Measurements from ENCODE around the gene KCNT1.

KCNT1 gene

GRCh38 chr9:135819905-135820304 is 117.9 kb downstream of the KCNT1 start:
- Mint-ChIP-seq H3K36me3 (peaks cover 100% of the 10 kb centered on the region), H3K4me3 (no peak overlapping the region), H3K4me1 (peaks cover 12% of the 10 kb centered on the region), H3K27ac (no peak overlapping the region), H3K9me3 (no peaks in the 10 kb centered on the region)
- no peak for ATAC-seq
- no peak for DNase-seq (ENCODE audit: low spot score in 2 of 2)

- Mint-ChIP-seq H3K4me3 (no peak overlapping the region), H3K27ac (no peak overlapping the region)
These were observed 118.7 kb downstream of the KCNT1 start for GRCh38 chr9:135820661-135821060.

GRCh38 chr9:135821116-135821515 is 119.1 kb downstream of the KCNT1 start:
- Mint-ChIP-seq H3K4me1 (peaks cover 15% of the 10 kb centered on the region), H3K27ac (no peak overlapping the region), H3K36me3 (peaks cover 91% of the 10 kb centered on the region), H3K9me3 (no peaks in the 10 kb centered on the region), H3K4me3 (no peak overlapping the region)
- ATAC-seq (no peak), DNase-seq (ENCODE audit: low spot score in 2 of 2) (no peak)

More at GRCh38 chr9:135820661-135821060, 118.7 kb downstream of the KCNT1 start:
- ATAC-seq (no peak), DNase-seq (ENCODE audit: low spot score in 2 of 2) (no peak)
- H3K4me1 Mint-ChIP-seq = peaks cover 18% of the 10 kb centered on the region
- peaks cover 95% of the 10 kb centered on the region for H3K36me3 Mint-ChIP-seq
- H3K9me3 Mint-ChIP-seq = no peaks in the 10 kb centered on the region

GRCh38 chr9:135821733-135822373 is 119.9 kb downstream of the KCNT1 start:
- Mint-ChIP-seq H3K4me1 (peaks cover 10% of the 10 kb centered on the region), H3K27ac (no peak overlapping the region), H3K9me3 (no peaks in the 10 kb centered on the region), H3K36me3 (peaks cover 91% of the 10 kb centered on the region), H3K4me3 (no peak overlapping the region)
- ATAC-seq (no peak), DNase-seq (ENCODE audit: low spot score in 2 of 2) (no peak)

- Mint-ChIP-seq H3K4me3 (no peak overlapping the region), H3K36me3 (peaks cover 91% of the 10 kb centered on the region), H3K4me1 (peaks cover 10% of the 10 kb centered on the region), H3K27ac (peak overlapping the region; percentile 52), H3K9me3 (no peaks in the 10 kb centered on the region)
- ATAC-seq (no peak), DNase-seq (ENCODE audit: low spot score in 2 of 2) (no peak)
These were observed 120.4 kb downstream of the KCNT1 start for GRCh38 chr9:135822374-135822755.

GRCh38 chr9:135823036-135823435 is 121.1 kb downstream of the KCNT1 start:
- no peak for DNase-seq (ENCODE audit: low spot score in 2 of 2)
- peaks cover 85% of the 10 kb centered on the region for H3K36me3 Mint-ChIP-seq
- no peak for ATAC-seq
- H3K4me3 Mint-ChIP-seq = no peak overlapping the region
- peak overlapping the region; percentile 52 for H3K27ac Mint-ChIP-seq
- H3K9me3 Mint-ChIP-seq = no peaks in the 10 kb centered on the region
- peaks cover 12% of the 10 kb centered on the region for H3K4me1 Mint-ChIP-seq

- H3K27ac Mint-ChIP-seq = peak overlapping the region; percentile 62
- H3K36me3 Mint-ChIP-seq = peaks cover 59% of the 10 kb centered on the region
- peaks cover 2% of the 10 kb centered on the region for H3K9me3 Mint-ChIP-seq
- H3K4me3 Mint-ChIP-seq = no peak overlapping the region
- peaks cover 15% of the 10 kb centered on the region for H3K4me1 Mint-ChIP-seq
- DNase-seq (ENCODE audit: low spot score in 2 of 2) = no peak
- ATAC-seq = no peak
These were observed 123.6 kb downstream of the KCNT1 start for GRCh38 chr9:135825435-135826187.

GRCh38 chr9:135826188-135826545 is 124.2 kb downstream of the KCNT1 start:
- DNase-seq (ENCODE audit: low spot score in 2 of 2) (no peak), ATAC-seq (no peak)
- no peak overlapping the region for H3K4me3 Mint-ChIP-seq
- no peak overlapping the region for H3K27ac Mint-ChIP-seq
- H3K9me3 Mint-ChIP-seq = peaks cover 2% of the 10 kb centered on the region
- H3K36me3 Mint-ChIP-seq = peaks cover 54% of the 10 kb centered on the region
- peaks cover 15% of the 10 kb centered on the region for H3K4me1 Mint-ChIP-seq

GRCh38 chr9:135827301-135827700 is 125.3 kb downstream of the KCNT1 start:
- H3K4me3 Mint-ChIP-seq = no peak overlapping the region
- peaks cover 2% of the 10 kb centered on the region for H3K9me3 Mint-ChIP-seq
- H3K4me1 Mint-ChIP-seq = peaks cover 15% of the 10 kb centered on the region
- DNase-seq (ENCODE audit: low spot score in 2 of 2) (no peak), ATAC-seq (no peak)
- peaks cover 43% of the 10 kb centered on the region for H3K36me3 Mint-ChIP-seq
- H3K27ac Mint-ChIP-seq = no peak overlapping the region

- no peak overlapping the region for H3K27ac Mint-ChIP-seq
- H3K4me3 Mint-ChIP-seq = no peak overlapping the region
- ATAC-seq = no peak
- H3K9me3 Mint-ChIP-seq = peaks cover 2% of the 10 kb centered on the region
- H3K36me3 Mint-ChIP-seq = peaks cover 35% of the 10 kb centered on the region
- peaks cover 15% of the 10 kb centered on the region for H3K4me1 Mint-ChIP-seq
- no peak for DNase-seq (ENCODE audit: low spot score in 2 of 2)
These were observed 126.0 kb downstream of the KCNT1 start for GRCh38 chr9:135827866-135828580.

- Mint-ChIP-seq H3K9me3 (peaks cover 2% of the 10 kb centered on the region), H3K4me3 (no peak overlapping the region), H3K27ac (no peak overlapping the region), H3K36me3 (peaks cover 29% of the 10 kb centered on the region), H3K4me1 (peaks cover 15% of the 10 kb centered on the region)
- no peak for DNase-seq (ENCODE audit: low spot score in 2 of 2)
- no peak for ATAC-seq
These were observed 126.7 kb downstream of the KCNT1 start for GRCh38 chr9:135828656-135829055.

- H3K9me3 Mint-ChIP-seq = peaks cover 2% of the 10 kb centered on the region
- peaks cover 14% of the 10 kb centered on the region for H3K36me3 Mint-ChIP-seq
- ATAC-seq (no peak), DNase-seq (ENCODE audit: low spot score in 2 of 2) (no peak)
- no peak overlapping the region for H3K27ac Mint-ChIP-seq
- H3K4me1 Mint-ChIP-seq = peaks cover 9% of the 10 kb centered on the region
- H3K4me3 Mint-ChIP-seq = no peak overlapping the region
These were observed 128.5 kb downstream of the KCNT1 start for GRCh38 chr9:135830496-135830895.

GRCh38 chr9:135833864-135834263 is 131.9 kb downstream of the KCNT1 start:
- no peak for DNase-seq (ENCODE audit: low spot score in 2 of 2)
- no peak for ATAC-seq
- Mint-ChIP-seq H3K27ac (no peak overlapping the region), H3K4me1 (no peaks in the 10 kb centered on the region), H3K9me3 (peaks cover 2% of the 10 kb centered on the region), H3K36me3 (no peaks in the 10 kb centered on the region), H3K4me3 (no peak overlapping the region)

- ATAC-seq = no peak
- Mint-ChIP-seq H3K9me3 (no peaks in the 10 kb centered on the region), H3K36me3 (no peaks in the 10 kb centered on the region), H3K27ac (no peak overlapping the region), H3K4me3 (no peak overlapping the region), H3K4me1 (no peaks in the 10 kb centered on the region)
- no peak for DNase-seq (ENCODE audit: low spot score in 2 of 2)
These were observed 133.1 kb downstream of the KCNT1 start for GRCh38 chr9:135835131-135835530.

- DNase-seq (ENCODE audit: low spot score in 2 of 2) (no peak), ATAC-seq (no peak)
- Mint-ChIP-seq H3K4me3 (no peak overlapping the region), H3K4me1 (peaks cover 16% of the 10 kb centered on the region), H3K36me3 (peaks cover 9% of the 10 kb centered on the region), H3K9me3 (peaks cover 7% of the 10 kb centered on the region), H3K27ac (no peak overlapping the region)
These were observed 137.5 kb downstream of the KCNT1 start for GRCh38 chr9:135839516-135839915.

- Mint-ChIP-seq H3K27ac (no peak overlapping the region), H3K4me1 (peaks cover 16% of the 10 kb centered on the region), H3K4me3 (no peak overlapping the region), H3K9me3 (peaks cover 10% of the 10 kb centered on the region), H3K36me3 (peaks cover 12% of the 10 kb centered on the region)
- DNase-seq (ENCODE audit: low spot score in 2 of 2) = no peak
- ATAC-seq = no peak
These were observed 138.1 kb downstream of the KCNT1 start for GRCh38 chr9:135840107-135840506.
